Lower leg skin (tissue), 4 donors: Measurements from ENCODE around the gene DBX1. TPM values are rescaled to one million over a fixed set of nuclear protein-coding genes. Genes with fewer than 3 reads are reported as not detected.

Source experiments
- DNase-seq, 2 donors: peaks; one replicate each; pipeline ENCODE4 v3.0.0-alpha.2; 2019; ENCODE audit warnings: low spot score in 2 of 2
- H3K4me3 ChIP-seq: fragments of 200-600 bp; sonication (generic); 2 replicates; pipeline ENCODE4 v1.5.1; 2017; ENCODE audit warnings: mild to moderate bottlenecking, low read depth; ENCODE audit not compliant: poor library complexity, severe bottlenecking
- CTCF ChIP-seq, 3 donors: fragments of 450-650 bp; IDR thresholded peaks; one replicate each; pipeline ENCODE4 v1.5.1; 2016; ENCODE audit warnings: antibody characterized with exemption in 3 of 3, mild to moderate bottlenecking in 3 of 3, moderate library complexity in 2 of 3
- POLR2A ChIP-seq, 2 donors: fragments of 450-650 bp; IDR thresholded peaks; one replicate each; pipeline ENCODE4 v1.6.1; 2016 to 2017; ENCODE audit warnings: antibody characterized with exemption in 2 of 2, mild to moderate bottlenecking in 1 of 2, moderate library complexity in 1 of 2
- WGBS, 2 donors: methylation state at CpG; one replicate each; pipeline ENCODE4 v1.1.5; 2018; 5-methylcytosine and 5-hydroxymethylcytosine counted together
- intact Hi-C: fragments of 100-400 bp; cut with DNase I; formaldehyde crosslinking; loops from one replicate; pipeline ENCODE4 v1.15.0; 2023; ENCODE audit warnings: low total_unique reads
- total RNA-seq, 4 donors: library from RNA; depleted of rRNA; stranded (reverse); fragments of >200 nt; gene quantifications; one replicate each; pipeline ENCODE4 v1.1.0, GENCODE V29; 2016

DBX1 gene
- total RNA-seq, 4 donors from 2014 or later: not detected

DNA sequence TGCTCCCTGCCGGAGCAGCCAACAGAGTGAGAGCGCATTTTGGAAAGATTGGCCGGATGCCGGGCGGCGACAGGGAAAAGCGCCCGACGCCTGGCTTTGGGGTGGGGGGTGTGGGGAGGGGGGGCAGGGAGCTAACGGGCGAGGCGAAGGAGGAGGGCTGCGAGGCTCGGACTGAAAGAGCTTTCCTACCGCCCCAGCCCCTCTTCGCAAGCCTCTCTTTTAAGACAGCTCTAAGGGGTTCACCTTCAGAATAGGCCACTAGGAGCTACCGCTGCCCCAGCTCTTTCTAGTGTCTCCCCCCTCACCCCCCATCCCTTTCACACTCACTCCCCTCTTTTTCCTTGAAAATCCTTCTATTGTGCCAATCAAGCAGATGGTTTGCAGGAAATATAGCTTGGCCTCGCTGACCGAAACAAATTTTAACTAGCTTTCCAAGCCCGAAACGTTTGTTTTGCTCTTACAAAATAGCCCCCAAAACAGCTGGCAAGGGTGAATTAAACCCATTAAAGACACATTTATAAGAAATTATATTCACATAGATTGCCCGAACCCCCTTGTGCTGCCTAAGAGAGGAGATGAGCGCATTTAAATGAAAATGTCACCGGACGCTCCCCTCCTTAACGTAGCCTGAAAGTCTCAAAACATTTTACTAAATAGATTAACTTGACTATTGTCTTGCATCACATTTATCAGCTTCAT is 3.7 kb upstream of the DBX1 start:
- TF ChIP-seq CTCF (IDR thresholded peaks at IDR 0.05) (no peak), POLR2A (IDR thresholded peaks at IDR 0.05) (no peak)
- DNase-seq: no peak
- no peak overlapping the region for H3K4me3 ChIP-seq
- 11 to 15% methylated on average over 26 of the region's 26 CpGs for WGBS, 2 donors
- intact Hi-C loops: no loop called here

GRCh38 chr11:20162824-20163782 is 2.8 kb upstream of the DBX1 start:
- no peak for TF ChIP-seq CTCF (IDR thresholded peaks at IDR 0.05)
- TF ChIP-seq POLR2A (IDR thresholded peaks at IDR 0.05): no peak
- 2 to 4% methylated on average over 51 to 60 of the region's 61 CpGs for WGBS, 2 donors
- intact Hi-C loops: no loop called here
- no peak for DNase-seq
- H3K4me3 ChIP-seq: no peak overlapping the region

DNA sequence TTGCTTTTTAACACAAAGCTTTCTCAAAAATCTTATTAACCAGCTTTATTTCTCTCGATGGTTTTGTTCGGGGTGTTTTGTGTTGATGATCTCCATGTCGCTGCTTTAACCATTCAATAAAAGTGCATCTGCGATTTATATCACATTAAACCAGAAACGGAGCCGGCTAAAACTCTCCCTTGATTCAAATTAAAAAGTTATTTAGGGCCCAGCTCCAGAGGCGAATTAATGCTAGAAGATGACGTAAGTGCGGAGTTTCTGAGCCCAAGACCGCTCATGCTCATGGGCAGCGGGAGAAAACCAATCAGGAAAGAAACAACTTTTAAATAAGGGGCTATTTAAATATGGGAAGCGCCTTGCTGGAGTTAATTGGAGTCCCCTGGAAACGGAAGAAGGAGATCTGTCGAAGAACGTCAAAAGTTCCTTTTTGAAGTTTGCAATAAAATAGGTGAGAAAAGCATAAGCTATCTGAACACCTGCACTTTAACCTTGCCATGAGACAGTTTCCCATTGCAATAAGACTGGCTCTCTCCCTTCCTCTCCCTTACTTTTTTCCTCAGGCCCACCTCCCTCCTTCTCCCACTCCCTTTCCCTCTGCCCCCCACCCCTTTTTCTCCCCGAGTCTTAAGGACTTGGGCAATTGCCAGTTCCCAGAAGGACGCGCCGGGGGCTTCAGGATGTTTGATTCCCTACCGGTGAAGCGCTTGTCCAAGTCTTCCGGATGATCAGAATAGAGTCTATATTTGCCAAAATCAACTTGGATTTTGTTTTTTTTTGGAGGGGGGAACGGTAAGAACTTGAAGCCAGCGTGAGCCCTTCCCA is 1.9 kb upstream of the DBX1 start:
- WGBS, 2 donors: 6 to 7% methylated on average over 24 of the region's 24 CpGs
- intact Hi-C loops: no loop called here
- no peak for TF ChIP-seq POLR2A (IDR thresholded peaks at IDR 0.05)
- TF ChIP-seq CTCF (IDR thresholded peaks at IDR 0.05): no peak
- no peak overlapping the region for H3K4me3 ChIP-seq
- no peak for DNase-seq

- intact Hi-C loops: no loop called here
- WGBS, 2 donors: 5 to 6% methylated on average over 28 to 29 of the region's 29 CpGs
- TF ChIP-seq CTCF (IDR thresholded peaks at IDR 0.05): no peak
- no peak for TF ChIP-seq POLR2A (IDR thresholded peaks at IDR 0.05)
- DNase-seq: no peak
- no peak overlapping the region for H3K4me3 ChIP-seq
Measured at GRCh38 chr11:20161230-20161918, 1.1 kb upstream of the DBX1 start.
